Daoy (cell line): ENCODE measurements around the gene OR1C1. TPM values are rescaled to one million over a fixed set of nuclear protein-coding genes. Genes with fewer than 3 reads are reported as not detected.
"Not testable (repeated sequence)": the region's sequence is repeated elsewhere in the genome, so short reads cannot be mapped to it uniquely, and the experiment has no call there.

Experiments
- DNase-seq: peaks from one replicate; pipeline ENCODE4 v3.0.0-alpha.2; 2015; ENCODE audit warnings: low read depth
- total RNA-seq: library from RNA; depleted of rRNA; stranded (reverse); fragments of >200 nt; shearing (Covaris generic); gene quantifications from 2 replicates; pipeline ENCODE4 v1.2.3, GENCODE V29; 2014; rRNA removed

The OR1C1 gene, protein sequence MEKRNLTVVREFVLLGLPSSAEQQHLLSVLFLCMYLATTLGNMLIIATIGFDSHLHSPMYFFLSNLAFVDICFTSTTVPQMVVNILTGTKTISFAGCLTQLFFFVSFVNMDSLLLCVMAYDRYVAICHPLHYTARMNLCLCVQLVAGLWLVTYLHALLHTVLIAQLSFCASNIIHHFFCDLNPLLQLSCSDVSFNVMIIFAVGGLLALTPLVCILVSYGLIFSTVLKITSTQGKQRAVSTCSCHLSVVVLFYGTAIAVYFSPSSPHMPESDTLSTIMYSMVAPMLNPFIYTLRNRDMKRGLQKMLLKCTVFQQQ
- total RNA-seq, result not detected in 2 replicates

- no peak for DNase-seq
Observed at GRCh38 chr1:247760456-247760855, at the start of gene OR1C1. OR1C1 (minus strand) TSS chr1:247760556; CDS start chr1:247758406, 2,150 bp downstream.

- DNase-seq, result no peak
Observed at GRCh38 chr1:247797518-247797917, 37.2 kb upstream of the OR1C1 start.

GRCh38 chr1:247769603-247770002, 9.2 kb upstream of the OR1C1 start:
- DNase-seq, result no peak

GRCh38 chr1:247754311-247754710, 6.0 kb downstream of the OR1C1 start:
- DNase-seq, result not testable (repeated sequence)

- no peak for DNase-seq
Observed at GRCh38 chr1:247749870-247750269, 10.5 kb downstream of the OR1C1 start.

DNA sequence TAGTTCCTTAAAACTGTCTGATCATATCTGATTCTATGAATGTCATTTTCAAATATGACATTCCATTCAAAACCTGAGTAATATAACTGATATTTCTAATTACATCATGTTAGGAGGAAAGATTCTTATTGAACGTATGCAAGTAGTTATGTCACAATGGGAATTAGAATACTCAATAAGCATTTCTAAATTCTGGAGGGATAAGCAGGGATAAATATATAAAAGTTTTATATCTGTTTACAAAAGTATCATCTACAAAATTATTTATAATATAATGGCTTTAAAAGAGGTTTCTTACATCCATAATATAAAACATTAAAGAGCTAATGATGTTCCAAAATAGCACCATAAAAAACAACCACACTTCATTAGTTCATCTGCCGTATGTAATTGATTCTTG, 12.3 kb downstream of the OR1C1 start, which contains the start of gene OR14A2:
Gene OR14A2, minus strand, starts transcription at position 101 of the 400 bp plus-strand sequence.
- DNase-seq, result no peak

GRCh38 chr1:247747616-247748015, 12.7 kb downstream of the OR1C1 start:
- DNase-seq, result peak; percentile 63

GRCh38 chr1:247746391-247746935, 13.9 kb downstream of the OR1C1 start:
- DNase-seq, result peak; percentile 62

GRCh38 chr1:247742215-247742760, 18.1 kb downstream of the OR1C1 start:
- DNase-seq, result peak; percentile 70

DNA sequence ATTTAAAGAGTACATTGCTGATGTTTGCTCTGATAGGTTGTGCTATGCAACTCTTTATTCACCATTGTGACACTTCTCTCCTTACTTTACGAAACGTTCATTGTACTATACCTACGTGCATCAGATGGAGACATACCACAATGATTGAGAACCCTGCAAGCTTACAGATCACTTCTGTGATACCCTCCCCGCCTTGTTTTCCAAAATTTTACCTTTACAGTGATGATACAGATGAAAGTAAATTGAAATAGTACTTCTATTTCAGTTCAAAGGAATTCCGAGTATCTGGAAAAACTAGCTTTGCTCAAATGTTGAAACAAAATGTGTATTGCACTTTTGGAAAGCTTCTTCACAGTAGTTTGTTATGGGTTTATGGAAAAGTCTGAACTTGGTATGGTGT, 18.6 kb downstream of the OR1C1 start:
- DNase-seq, result no peak

- DNase-seq, result no peak
Observed at GRCh38 chr1:247740721-247741120, 19.6 kb downstream of the OR1C1 start.

DNA sequence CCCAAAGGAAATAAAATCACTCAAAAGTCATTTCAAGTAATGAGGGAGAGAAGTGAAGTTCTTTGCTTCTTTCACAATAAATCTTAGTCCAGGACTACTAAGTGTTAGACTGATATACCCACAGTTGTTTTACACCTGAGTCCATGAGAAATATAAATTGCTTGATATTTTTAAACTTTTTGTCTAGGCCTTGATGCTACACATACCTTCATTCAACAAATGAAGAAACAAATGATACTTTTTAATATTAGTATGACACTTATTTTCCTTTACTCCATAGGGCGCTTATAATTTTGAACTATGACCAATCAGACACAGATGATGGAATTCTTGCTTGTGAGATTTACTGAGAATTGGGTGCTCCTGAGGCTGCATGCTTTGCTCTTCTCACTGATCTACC, 22.0 kb downstream of the OR1C1 start, which contains the start of gene OR14K1:
Gene OR14K1, plus strand, starts transcription at position 301 of the 400 bp plus-strand sequence. Its CDS starts 0 bp downstream, at position 301.
- no peak for DNase-seq

GRCh38 chr1:247721222-247721621, 39.1 kb downstream of the OR1C1 start:
- no peak for DNase-seq

DNA sequence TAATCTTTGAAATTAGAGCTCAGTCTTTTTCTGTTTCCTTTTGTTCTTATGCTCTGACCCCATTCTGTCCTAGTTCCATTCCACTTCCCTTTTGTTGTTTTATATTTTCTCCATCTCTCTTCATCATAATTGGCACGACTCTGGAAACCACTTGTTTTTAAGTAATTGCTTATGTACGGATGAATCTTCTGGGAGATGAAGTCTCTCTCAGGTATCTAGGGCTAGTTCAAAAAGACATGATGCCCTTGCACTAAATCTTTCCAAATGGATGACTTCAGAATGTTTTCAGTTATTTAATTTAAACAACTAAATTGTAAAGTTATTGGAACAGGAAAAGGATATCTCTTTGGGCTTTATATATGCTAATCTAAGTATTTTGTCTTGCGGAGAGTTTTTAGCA, 43.8 kb downstream of the OR1C1 start, which contains the start of gene OR6F1:
Gene OR6F1, minus strand, starts transcription at position 101 of the 400 bp plus-strand sequence. CDS start 3,891 bp downstream, outside the sequence.
- DNase-seq, result no peak

DNA sequence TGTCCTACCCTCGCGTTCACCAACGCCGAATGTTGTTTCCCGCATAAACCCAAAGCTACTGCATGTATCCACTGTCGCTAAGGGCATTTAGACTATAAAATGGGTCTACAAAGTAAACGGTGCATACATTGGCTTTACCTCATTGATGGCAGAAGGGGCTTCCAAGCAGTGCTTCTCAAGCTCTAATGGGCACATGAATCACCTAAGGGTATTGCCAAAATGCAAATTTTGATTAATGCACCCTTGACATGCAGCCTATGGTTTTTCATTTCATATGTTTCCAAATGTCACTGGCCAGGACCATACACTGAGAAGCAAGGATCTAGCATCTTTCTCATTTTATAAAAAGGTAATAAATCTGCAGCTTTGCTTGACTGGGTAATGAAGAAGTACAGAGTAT, 46.6 kb downstream of the OR1C1 start:
- no peak for DNase-seq

DNA sequence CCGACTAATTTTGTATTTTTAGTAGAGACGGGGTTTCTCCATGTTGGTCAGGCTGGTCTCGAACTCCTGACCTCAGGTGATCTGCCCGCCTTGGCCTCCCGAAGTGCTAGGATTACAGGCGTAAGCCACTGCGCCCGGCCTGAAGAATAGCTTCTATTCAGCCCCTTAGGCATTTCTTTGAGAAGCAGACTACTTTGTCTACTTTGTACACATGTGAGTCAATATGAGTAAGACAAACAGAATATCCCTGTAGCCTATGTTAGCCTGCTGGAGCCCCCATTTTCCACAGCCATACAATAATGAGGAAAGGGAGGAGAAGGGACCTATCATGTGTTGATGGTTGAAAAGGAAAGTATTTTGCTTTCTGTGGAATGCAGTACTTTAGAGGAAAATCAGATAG, 49.7 kb downstream of the OR1C1 start:
- peak; percentile 26 for DNase-seq

Other genes starting within 250 kb of the OR1C1 start
- 0.11 TPM in 1 of 2 replicates, not detected in the other for gene OR2C3, start 224.1 kb downstream of the OR1C1 start, total RNA-seq
- 2.7 and 3.8 TPM in 2 replicates for gene GCSAML, start 211.4 kb downstream of the OR1C1 start, total RNA-seq
- not detected in 2 replicates for gene OR2G2, start 172.2 kb downstream of the OR1C1 start, total RNA-seq
- not detected in 2 replicates for gene OR2G3, start 155.0 kb downstream of the OR1C1 start, total RNA-seq
- not detected in 2 replicates for gene OR13G1, start 80.8 kb downstream of the OR1C1 start, total RNA-seq
- 0.34 TPM in 1 of 2 replicates, not detected in the other for gene OR6F1, start 43.9 kb downstream of the OR1C1 start, total RNA-seq
- gene OR14K1, start 21.9 kb downstream of the OR1C1 start, total RNA-seq, result not detected in 2 replicates
- 1.9 TPM in 1 of 2 replicates, not detected in the other for gene OR14A2, start 12.4 kb downstream of the OR1C1 start, total RNA-seq
- gene OR14A16, start 63.6 kb upstream of the OR1C1 start, total RNA-seq, result not detected in 2 replicates
- gene OR11L1, start 81.3 kb upstream of the OR1C1 start, total RNA-seq, result 0.11 TPM in 1 of 2 replicates, not detected in the other
- gene TRIM58, start 96.6 kb upstream of the OR1C1 start, total RNA-seq, result 29.7 and 33.5 TPM in 2 replicates
- 3.8 and 6.7 TPM in 2 replicates for gene OR2W3, start 135.0 kb upstream of the OR1C1 start, total RNA-seq
- gene OR2T8, start 159.7 kb upstream of the OR1C1 start, total RNA-seq, result 0.23 and 1.3 TPM in 2 replicates
- gene OR2AJ1, start 164.3 kb upstream of the OR1C1 start, total RNA-seq, result not detected in 2 replicates
- gene OR2L8, start 188.3 kb upstream of the OR1C1 start, total RNA-seq, result not detected in 2 replicates
- not detected in 2 replicates for gene OR2AK2, start 204.7 kb upstream of the OR1C1 start, total RNA-seq